CD8-positive, alpha-beta memory T cell (primary cell): ENCODE data around the gene CNTN2. TPM values are rescaled to one million over a fixed set of nuclear protein-coding genes. Genes with fewer than 3 reads are reported as not detected.
A peak's percentile ranks its signal among the peaks of the same experiment; 100 is the strongest.

ENCODE experiments used
- CTCF ChIA-PET: fragments of 350-600 bp; sonication (Branson Sonifier 250); formaldehyde crosslinking; loops from one replicate; lab custom pipeline; 2021; ENCODE audit warnings: antibody characterized with exemption; lab: Charles Lee
- POLR2A ChIA-PET: fragments of 350-600 bp; sonication (Branson Sonifier 250); formaldehyde crosslinking; loops from one replicate; lab custom pipeline; 2021; ENCODE audit warnings: antibody characterized with exemption; lab: Charles Lee
- DNase-seq, 5 donors: peaks; one replicate each; pipeline versions ENCODE4 v3.0.0 to v3.0.0-alpha.2; 2020 to 2022; ENCODE audit warnings: mixed read lengths in 1 of 5
- H3K27ac ChIP-seq: one replicate; pipeline ENCODE4 v1.7.0; 2013; ENCODE audit warnings: low read depth, mild to moderate bottlenecking, low read length, moderate library complexity
- H3K27me3 ChIP-seq: 2 replicates; pipeline ENCODE4 v1.7.0; 2013; ENCODE audit warnings: low read length, mild to moderate bottlenecking; ENCODE audit not compliant: insufficient read depth, poor library complexity, severe bottlenecking
- H3K36me3 ChIP-seq: 2 replicates; pipeline ENCODE4 v1.7.0; 2013; ENCODE audit warnings: mild to moderate bottlenecking, low read length, moderate library complexity; ENCODE audit not compliant: insufficient read depth
- H3K4me1 ChIP-seq: 2 replicates; pipeline ENCODE4 v1.7.0; 2013; ENCODE audit warnings: mild to moderate bottlenecking, low read length, moderate library complexity; ENCODE audit not compliant: insufficient read depth
- H3K4me3 ChIP-seq: 2 replicates; pipeline ENCODE4 v1.7.0; 2013; ENCODE audit warnings: mild to moderate bottlenecking, low read length
- H3K9me3 ChIP-seq: 2 replicates; pipeline ENCODE4 v1.7.0; 2013; ENCODE audit warnings: mild to moderate bottlenecking, low read length
- H3K27ac Mint-ChIP-seq, 8 donors: one replicate each; pipeline ENCODE4 v1.8.0; 2020 to 2021; ENCODE audit warnings: mixed read lengths in 8 of 8, mild to moderate bottlenecking in 6 of 8, inconsistent platforms in 3 of 8, moderate library complexity in 3 of 8
- H3K27me3 Mint-ChIP-seq, 2 donors: one replicate each; pipeline ENCODE4 v1.8.0; 2020 to 2021; ENCODE audit warnings: mixed read lengths in 2 of 2, mild to moderate bottlenecking in 1 of 2, moderate library complexity in 1 of 2
- H3K36me3 Mint-ChIP-seq, 3 donors: one replicate each; pipeline ENCODE4 v1.8.0; 2020 to 2021; ENCODE audit warnings: mixed read lengths in 3 of 3, inconsistent platforms in 1 of 3, mild to moderate bottlenecking in 1 of 3
- H3K4me1 Mint-ChIP-seq, 3 donors: one replicate each; pipeline ENCODE4 v1.8.0; 2020 to 2021; ENCODE audit warnings: mixed read lengths in 3 of 3, inconsistent platforms in 1 of 3, mild to moderate bottlenecking in 1 of 3
- H3K4me3 Mint-ChIP-seq, 7 donors: one replicate each; pipeline ENCODE4 v1.8.0; 2020 to 2021; ENCODE audit warnings: mixed read lengths in 7 of 7, mild to moderate bottlenecking in 6 of 7, moderate library complexity in 4 of 7, inconsistent platforms in 2 of 7
- H3K9me3 Mint-ChIP-seq, 5 donors: one replicate each; pipeline ENCODE4 v1.8.0; 2020 to 2022; ENCODE audit warnings: mixed read lengths in 5 of 5, mild to moderate bottlenecking in 3 of 5, moderate library complexity in 2 of 5, inconsistent platforms in 1 of 5
- polyA plus RNA-seq: library from polyadenylated mRNA; unstranded; fragments of 300-500 nt; fragmentation: Illumina TruSeq; gene quantifications from one replicate; pipeline ENCODE4 v1.2.3, GENCODE V29; 2021
- total RNA-seq, 2 experiments: library from RNA; stranded (reverse); gene quantifications; one replicate each; pipeline ENCODE4 v1.2.3, GENCODE V29; 2021

Gene CNTN2
- total and polyA plus RNA-seq, 3 experiments from 2014 or later, result not detected

DNA sequence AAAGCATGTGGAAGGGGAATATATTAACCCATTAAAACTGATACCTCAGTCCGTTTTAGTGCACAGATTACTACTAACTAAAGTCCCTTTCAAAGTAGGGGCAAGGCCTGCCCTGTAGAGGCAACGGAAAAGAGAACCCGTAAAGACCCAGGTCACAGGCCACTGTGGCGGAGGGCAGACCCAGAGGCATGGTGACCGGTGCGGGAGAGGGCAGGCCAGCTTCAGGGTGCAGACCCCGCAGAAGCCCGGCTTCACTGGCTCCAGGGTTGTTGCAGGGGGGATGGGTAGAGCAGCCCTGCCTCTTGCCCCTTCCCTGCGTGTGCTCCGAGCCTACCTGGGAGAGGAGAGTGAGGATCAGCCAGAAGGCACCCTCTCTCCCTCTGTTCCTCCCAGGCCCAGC lies 17.7 kb downstream of the CNTN2 start:
- Histone ChIP-seq H3K27ac (no peak overlapping the region), H3K27me3 (no peaks in the 10 kb centered on the region), H3K4me3 (no peak overlapping the region), H3K4me1 (no peaks in the 10 kb centered on the region), H3K9me3 (no peaks in the 10 kb centered on the region), H3K36me3 (no peaks in the 10 kb centered on the region)
- DNase-seq, result no peak
- ChIA-PET POLR2A (no interaction called here), CTCF (interaction anchor here (1.5 to 2.0 kb wide), 3 partner anchors 20 to 195 kb away, joined by 3 to 7 read pairs (median 4); no protein-coding TSS in a partner anchor)
- Mint-ChIP-seq H3K4me3 (no peak overlapping the region), H3K27ac (no peak overlapping the region), H3K36me3 (no peaks in the 10 kb centered on the region), H3K27me3 (peaks cover 0 to 2% of the 10 kb centered on the region in 2 donors), H3K9me3 (no peaks in the 10 kb centered on the region), H3K4me1 (no peaks in the 10 kb centered on the region)

DNA sequence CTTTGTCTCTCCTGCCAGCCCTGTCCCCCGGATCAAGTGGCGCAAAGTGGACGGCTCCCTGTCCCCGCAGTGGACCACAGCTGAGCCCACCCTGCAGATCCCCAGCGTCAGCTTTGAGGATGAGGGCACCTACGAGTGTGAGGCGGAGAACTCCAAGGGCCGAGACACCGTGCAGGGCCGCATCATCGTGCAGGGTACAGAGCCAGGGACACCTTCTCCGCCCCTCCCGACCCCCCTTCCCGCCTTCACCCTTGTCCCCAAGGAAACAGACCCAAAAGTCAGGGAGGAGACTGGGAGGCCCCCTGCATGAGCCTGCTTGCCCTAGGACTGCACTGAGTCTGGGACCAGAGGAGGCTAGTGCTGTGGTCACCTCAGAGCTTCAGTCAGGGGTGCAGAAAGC lies 18.2 kb downstream of the CNTN2 start:
- peak in 1 of 5 donors; percentile 30 for DNase-seq
- no peak overlapping the region for H3K4me3 Mint-ChIP-seq
- no peak overlapping the region for H3K27ac Mint-ChIP-seq
- H3K36me3 Mint-ChIP-seq, result no peaks in the 10 kb centered on the region
- no peaks in the 10 kb centered on the region for H3K4me1 Mint-ChIP-seq
- no peaks in the 10 kb centered on the region for H3K4me1 ChIP-seq
- no peaks in the 10 kb centered on the region for H3K36me3 ChIP-seq
- no peaks in the 10 kb centered on the region for H3K27me3 Mint-ChIP-seq
- H3K27me3 ChIP-seq, result no peaks in the 10 kb centered on the region
- ChIA-PET POLR2A (no interaction called here), CTCF (interaction anchor here (0.7 to 2.3 kb wide), 10 partner anchors 10 to 194 kb away, joined by 3 to 12 read pairs (median 4); no protein-coding TSS in a partner anchor)
- no peaks in the 10 kb centered on the region for H3K9me3 Mint-ChIP-seq
- H3K9me3 ChIP-seq, result no peaks in the 10 kb centered on the region
- no peak overlapping the region for H3K4me3 ChIP-seq
- no peak overlapping the region for H3K27ac ChIP-seq

GRCh38 chr1:205061665-205062069 lies 18.7 kb downstream of the CNTN2 start:
- ChIA-PET POLR2A (no interaction called here), CTCF (interaction anchor here (0.7 to 2.3 kb wide), 10 partner anchors 10 to 194 kb away, joined by 3 to 12 read pairs (median 4); no protein-coding TSS in a partner anchor)
- no peak overlapping the region for H3K4me3 ChIP-seq
- H3K27ac ChIP-seq, result no peak overlapping the region
- H3K36me3 ChIP-seq, result no peaks in the 10 kb centered on the region
- Mint-ChIP-seq H3K4me1 (no peaks in the 10 kb centered on the region), H3K9me3 (no peaks in the 10 kb centered on the region), H3K27ac (no peak overlapping the region), H3K4me3 (no peak overlapping the region), H3K36me3 (no peaks in the 10 kb centered on the region), H3K27me3 (no peaks in the 10 kb centered on the region)
- DNase-seq, result peak; percentile 27 to 68 (median 30)
- H3K4me1 ChIP-seq, result no peaks in the 10 kb centered on the region
- H3K9me3 ChIP-seq, result no peaks in the 10 kb centered on the region
- H3K27me3 ChIP-seq, result no peaks in the 10 kb centered on the region

GRCh38 chr1:205062319-205062718 lies 19.3 kb downstream of the CNTN2 start:
- Mint-ChIP-seq H3K4me3 (no peak overlapping the region), H3K27ac (no peak overlapping the region), H3K4me1 (no peaks in the 10 kb centered on the region), H3K36me3 (no peaks in the 10 kb centered on the region), H3K9me3 (no peaks in the 10 kb centered on the region), H3K27me3 (no peaks in the 10 kb centered on the region)
- no peaks in the 10 kb centered on the region for H3K9me3 ChIP-seq
- no peak overlapping the region for H3K4me3 ChIP-seq
- no peaks in the 10 kb centered on the region for H3K27me3 ChIP-seq
- CTCF ChIA-PET, result interaction anchor here (0.8 to 2.3 kb wide), 8 partner anchors 9 to 193 kb away, joined by 3 to 12 read pairs (median 4); no protein-coding TSS in a partner anchor
- no peaks in the 10 kb centered on the region for H3K36me3 ChIP-seq
- peak in 1 of 5 donors; percentile 21 for DNase-seq
- H3K27ac ChIP-seq, result no peak overlapping the region
- POLR2A ChIA-PET, result no interaction called here
- no peaks in the 10 kb centered on the region for H3K4me1 ChIP-seq

DNA sequence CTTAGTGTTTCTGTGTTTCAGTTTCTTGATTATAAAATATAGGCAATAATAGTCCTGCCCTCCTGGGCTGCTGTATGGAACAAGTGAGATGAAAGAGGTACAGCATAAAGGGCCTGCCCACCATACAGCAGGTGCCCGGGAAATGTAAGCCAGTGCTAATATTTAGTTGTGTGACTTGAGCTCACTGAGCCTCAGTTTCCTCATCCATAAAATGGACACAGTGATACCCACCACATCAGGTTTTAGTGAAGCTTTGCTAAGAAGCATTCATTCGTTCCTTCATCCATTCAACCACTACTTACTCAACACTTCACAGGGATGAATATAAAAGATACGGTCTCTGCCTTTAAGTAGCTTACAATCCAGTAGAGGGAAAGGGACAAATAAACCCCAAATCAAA lies 19.9 kb downstream of the CNTN2 start:
- no peak overlapping the region for H3K4me3 ChIP-seq
- Mint-ChIP-seq H3K9me3 (no peaks in the 10 kb centered on the region), H3K36me3 (no peaks in the 10 kb centered on the region), H3K4me1 (no peaks in the 10 kb centered on the region), H3K27ac (no peak overlapping the region), H3K27me3 (no peaks in the 10 kb centered on the region), H3K4me3 (no peak overlapping the region)
- no peaks in the 10 kb centered on the region for H3K4me1 ChIP-seq
- no peaks in the 10 kb centered on the region for H3K9me3 ChIP-seq
- ChIA-PET POLR2A (no interaction called here), CTCF (interaction anchor here (0.8 to 2.3 kb wide), 3 partner anchors 9 to 65 kb away, joined by 3 to 12 read pairs (median 4); no protein-coding TSS in a partner anchor)
- no peaks in the 10 kb centered on the region for H3K27me3 ChIP-seq
- DNase-seq, result no peak
- no peaks in the 10 kb centered on the region for H3K36me3 ChIP-seq
- no peak overlapping the region for H3K27ac ChIP-seq

- Mint-ChIP-seq H3K27me3 (no peaks in the 10 kb centered on the region), H3K4me3 (no peak overlapping the region), H3K27ac (peak overlapping the region in 1 of 8 donors; percentile 56), H3K36me3 (no peaks in the 10 kb centered on the region), H3K4me1 (no peaks in the 10 kb centered on the region), H3K9me3 (no peaks in the 10 kb centered on the region)
- Histone ChIP-seq H3K9me3 (no peaks in the 10 kb centered on the region), H3K36me3 (no peaks in the 10 kb centered on the region), H3K27me3 (no peaks in the 10 kb centered on the region), H3K27ac (no peak overlapping the region), H3K4me3 (no peak overlapping the region), H3K4me1 (no peaks in the 10 kb centered on the region)
- CTCF ChIA-PET, result no interaction called here
- POLR2A ChIA-PET, result no interaction called here
- peak in 1 of 5 donors; percentile 24 for DNase-seq
Observed at GRCh38 chr1:205064301-205064700, 21.3 kb downstream of the CNTN2 start.

- POLR2A ChIA-PET, result no interaction called here
- Histone ChIP-seq H3K27ac (no peak overlapping the region), H3K4me3 (no peak overlapping the region), H3K36me3 (no peaks in the 10 kb centered on the region), H3K27me3 (no peaks in the 10 kb centered on the region), H3K9me3 (no peaks in the 10 kb centered on the region), H3K4me1 (no peaks in the 10 kb centered on the region)
- no peaks in the 10 kb centered on the region for H3K9me3 Mint-ChIP-seq
- H3K27me3 Mint-ChIP-seq, result no peaks in the 10 kb centered on the region
- no peaks in the 10 kb centered on the region for H3K4me1 Mint-ChIP-seq
- DNase-seq, result peak in 1 of 5 donors; percentile 6
- CTCF ChIA-PET, result no interaction called here
- H3K27ac Mint-ChIP-seq, result no peak overlapping the region
- H3K36me3 Mint-ChIP-seq, result no peaks in the 10 kb centered on the region
- H3K4me3 Mint-ChIP-seq, result no peak overlapping the region
Observed at GRCh38 chr1:205064741-205065316, 21.8 kb downstream of the CNTN2 start.

GRCh38 chr1:205065666-205066065 lies 22.7 kb downstream of the CNTN2 start:
- CTCF ChIA-PET, result no interaction called here
- DNase-seq, result no peak
- H3K27ac Mint-ChIP-seq, result no peak overlapping the region
- Histone ChIP-seq H3K27me3 (no peaks in the 10 kb centered on the region), H3K4me3 (no peak overlapping the region), H3K4me1 (no peaks in the 10 kb centered on the region), H3K27ac (no peak overlapping the region), H3K36me3 (no peaks in the 10 kb centered on the region), H3K9me3 (no peaks in the 10 kb centered on the region)
- H3K27me3 Mint-ChIP-seq, result no peaks in the 10 kb centered on the region
- POLR2A ChIA-PET, result no interaction called here
- H3K9me3 Mint-ChIP-seq, result no peaks in the 10 kb centered on the region
- peak overlapping the region in 1 of 7 donors; percentile 44 for H3K4me3 Mint-ChIP-seq
- H3K36me3 Mint-ChIP-seq, result no peaks in the 10 kb centered on the region
- H3K4me1 Mint-ChIP-seq, result no peaks in the 10 kb centered on the region
